Measurements from ENCODE around the gene USP48.

The USP48 gene

DNA sequence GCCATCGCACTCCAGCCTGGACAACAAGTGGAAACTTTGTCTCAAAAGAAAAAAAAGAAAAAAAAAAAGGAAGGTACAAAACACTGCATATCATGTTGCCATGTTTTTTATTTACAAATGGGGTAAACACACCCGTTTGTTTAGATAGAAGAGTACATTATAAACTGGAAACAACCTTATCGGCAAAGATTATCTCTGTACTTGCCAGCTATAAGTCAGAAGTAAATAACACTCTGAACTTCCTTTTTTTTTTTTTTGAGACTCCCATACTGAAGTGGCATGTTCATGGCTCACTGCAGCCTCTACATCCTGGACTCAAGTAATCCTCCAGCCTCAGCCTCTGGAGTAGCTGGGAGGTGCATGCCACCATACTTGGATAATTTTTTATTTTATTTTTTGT lies 21.9 kb downstream of the USP48 start:
- TF ChIP-seq, protein P1, sequence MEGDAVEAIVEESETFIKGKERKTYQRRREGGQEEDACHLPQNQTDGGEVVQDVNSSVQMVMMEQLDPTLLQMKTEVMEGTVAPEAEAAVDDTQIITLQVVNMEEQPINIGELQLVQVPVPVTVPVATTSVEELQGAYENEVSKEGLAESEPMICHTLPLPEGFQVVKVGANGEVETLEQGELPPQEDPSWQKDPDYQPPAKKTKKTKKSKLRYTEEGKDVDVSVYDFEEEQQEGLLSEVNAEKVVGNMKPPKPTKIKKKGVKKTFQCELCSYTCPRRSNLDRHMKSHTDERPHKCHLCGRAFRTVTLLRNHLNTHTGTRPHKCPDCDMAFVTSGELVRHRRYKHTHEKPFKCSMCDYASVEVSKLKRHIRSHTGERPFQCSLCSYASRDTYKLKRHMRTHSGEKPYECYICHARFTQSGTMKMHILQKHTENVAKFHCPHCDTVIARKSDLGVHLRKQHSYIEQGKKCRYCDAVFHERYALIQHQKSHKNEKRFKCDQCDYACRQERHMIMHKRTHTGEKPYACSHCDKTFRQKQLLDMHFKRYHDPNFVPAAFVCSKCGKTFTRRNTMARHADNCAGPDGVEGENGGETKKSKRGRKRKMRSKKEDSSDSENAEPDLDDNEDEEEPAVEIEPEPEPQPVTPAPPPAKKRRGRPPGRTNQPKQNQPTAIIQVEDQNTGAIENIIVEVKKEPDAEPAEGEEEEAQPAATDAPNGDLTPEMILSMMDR (IDR thresholded peaks at IDR 0.05; ENCODE audit: low read length, missing control alignments) = no peak
- H3K4me3 ChIP-seq (replicated peaks; ENCODE audit: low read depth, low read length) = no peak overlapping the region
- DNase-seq (ENCODE audit: low read depth) = no peak

DNA sequence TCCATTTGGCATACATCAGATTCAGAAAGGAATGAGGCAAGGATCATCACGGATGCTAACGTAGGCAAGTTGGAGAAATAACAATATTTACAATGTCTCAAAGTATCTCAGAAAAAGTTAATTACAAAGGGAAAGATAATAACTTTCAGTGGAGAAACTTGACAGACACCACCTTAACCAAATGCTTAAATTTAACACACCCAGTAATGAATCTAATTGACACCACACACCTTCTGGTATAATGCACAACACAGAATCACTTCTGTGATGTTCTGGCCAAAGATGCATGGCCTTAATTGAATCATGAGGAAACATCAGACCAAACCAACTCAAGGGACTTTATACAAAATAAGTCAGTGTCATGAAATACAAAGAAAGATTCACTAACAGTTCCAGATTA lies 23.1 kb downstream of the USP48 start:
- TF ChIP-seq, protein P1 (IDR thresholded peaks at IDR 0.05; ENCODE audit: low read length, missing control alignments) = no peak
- DNase-seq (ENCODE audit: low read depth) = no peak
- no peak overlapping the region for H3K4me3 ChIP-seq (replicated peaks; ENCODE audit: low read depth, low read length)

DNA sequence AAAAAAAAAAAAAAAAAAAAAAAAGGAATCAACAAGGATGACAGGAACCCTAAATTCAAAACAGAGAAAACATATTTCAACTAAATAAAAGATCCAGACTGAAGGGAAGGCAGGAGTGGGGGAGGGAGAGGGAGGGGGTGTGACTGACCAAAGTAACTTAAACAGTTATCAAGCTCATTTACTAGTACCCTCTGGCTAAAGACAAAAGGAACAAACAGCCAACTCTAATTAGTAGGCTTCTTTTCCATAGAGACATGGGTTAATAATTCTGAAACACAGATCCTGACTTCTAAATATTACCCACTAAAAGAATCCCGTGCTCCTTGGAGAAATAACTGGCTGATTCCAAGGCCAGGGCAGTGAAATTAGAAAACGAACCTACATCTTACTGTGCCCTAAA lies 23.8 kb downstream of the USP48 start:
- no peak overlapping the region for H3K4me3 ChIP-seq (replicated peaks; ENCODE audit: low read depth, low read length)
- no peak for DNase-seq (ENCODE audit: low read depth)
- TF ChIP-seq, protein P1 (IDR thresholded peaks at IDR 0.05; ENCODE audit: low read length, missing control alignments) = no peak

DNA sequence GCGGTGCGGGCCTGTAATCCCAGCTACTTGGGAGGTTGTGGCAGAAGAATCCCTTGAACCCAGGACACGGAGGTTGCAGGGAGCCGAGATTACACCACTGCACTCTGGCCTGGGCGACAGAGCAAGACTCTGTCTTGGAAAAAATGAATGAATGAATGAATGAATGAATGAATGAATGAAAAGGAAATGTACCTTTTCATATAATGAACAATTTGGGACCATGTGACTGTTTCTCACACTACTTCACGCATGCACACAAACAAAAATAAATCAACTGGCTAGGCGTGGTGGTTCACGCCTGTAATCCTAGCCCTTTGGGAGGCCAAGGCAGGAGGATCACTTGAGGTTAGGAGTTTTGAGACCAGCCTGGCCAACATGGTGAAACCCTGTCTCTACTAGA lies 24.3 kb downstream of the USP48 start:
- TF ChIP-seq, protein P1 (IDR thresholded peaks at IDR 0.05; ENCODE audit: low read length, missing control alignments) = no peak
- no peak for DNase-seq (ENCODE audit: low read depth)
- no peak overlapping the region for H3K4me3 ChIP-seq (replicated peaks; ENCODE audit: low read depth, low read length)

DNA sequence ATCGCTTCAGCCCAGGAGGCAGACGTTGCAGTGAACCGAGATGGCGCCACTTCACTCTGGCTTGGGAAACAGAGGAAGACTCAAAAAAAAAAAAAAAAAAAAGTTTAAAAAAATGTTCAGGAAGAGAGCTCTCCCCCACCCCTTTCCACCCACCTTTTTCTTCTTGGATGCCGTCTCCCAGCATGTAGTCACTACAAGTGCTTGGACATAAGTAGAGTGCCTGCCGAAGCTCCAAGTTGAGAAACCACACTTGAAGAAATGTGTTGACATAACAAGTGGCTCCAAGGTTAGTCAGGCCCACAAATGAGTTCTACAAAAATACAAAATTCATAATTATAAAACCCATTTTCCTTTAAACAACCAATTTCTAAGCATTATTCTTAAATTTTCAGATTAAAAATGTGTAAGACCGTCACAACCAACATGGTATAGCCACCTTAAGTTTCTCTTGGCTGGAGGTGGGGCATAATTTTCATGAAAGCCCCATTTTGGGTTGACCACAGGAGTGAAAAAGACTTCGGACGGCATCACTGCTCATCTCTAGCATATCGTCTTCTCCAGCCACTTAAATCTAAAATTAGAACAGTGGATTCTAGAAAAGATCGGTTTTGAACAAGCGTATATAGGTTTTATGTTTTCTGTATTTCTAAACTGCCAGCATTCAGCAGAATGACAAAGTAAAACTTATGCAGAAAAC lies 26.4 kb downstream of the USP48 start:
- H3K4me3 ChIP-seq (replicated peaks; ENCODE audit: low read depth, low read length) = no peak overlapping the region
- no peak for DNase-seq (ENCODE audit: low read depth)
- TF ChIP-seq, protein P1 (IDR thresholded peaks at IDR 0.05; ENCODE audit: low read length, missing control alignments) = no peak

DNA sequence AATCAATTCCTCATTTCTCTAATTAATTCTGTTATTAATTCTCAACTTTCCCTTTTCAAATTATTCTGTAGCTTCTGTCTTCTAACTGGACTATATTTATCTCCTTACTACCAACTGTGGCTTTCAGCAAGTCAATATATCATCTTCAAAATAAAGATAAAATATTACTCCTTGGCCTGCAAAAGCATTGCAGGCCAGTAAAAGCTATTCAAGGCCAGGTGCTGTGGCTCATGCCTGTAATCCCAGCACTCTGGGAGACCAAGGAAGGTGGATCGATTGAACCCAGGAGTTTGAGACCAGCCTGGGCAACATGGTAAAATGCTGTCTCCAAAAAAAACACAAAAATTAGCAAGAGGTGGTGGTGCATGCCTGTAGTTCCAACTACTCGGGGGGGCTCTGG lies 27.9 kb downstream of the USP48 start:
- TF ChIP-seq, protein P1 (IDR thresholded peaks at IDR 0.05; ENCODE audit: low read length, missing control alignments) = no peak
- H3K4me3 ChIP-seq (replicated peaks; ENCODE audit: low read depth, low read length) = no peak overlapping the region
- no peak for DNase-seq (ENCODE audit: low read depth)

DNA sequence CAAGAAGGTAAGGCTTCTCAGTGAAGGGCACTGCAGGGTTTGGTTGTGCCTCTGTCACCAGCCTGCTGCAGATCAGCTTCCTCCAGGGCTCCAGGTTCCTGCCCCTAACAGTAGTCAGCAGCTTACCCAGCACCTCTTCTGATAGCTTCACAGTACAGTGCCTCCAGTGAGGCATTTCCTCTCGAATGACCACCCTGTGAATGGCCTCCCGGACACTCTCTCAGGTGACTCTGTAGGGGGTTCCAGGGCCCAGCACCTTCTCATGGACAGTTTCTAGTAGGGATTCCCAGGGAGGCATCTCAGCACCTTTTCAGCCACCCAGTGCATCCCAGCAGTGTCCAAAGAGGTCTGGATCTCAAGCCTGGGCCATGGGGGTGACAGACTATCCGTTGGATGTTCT lies 28.4 kb downstream of the USP48 start:
- DNase-seq (ENCODE audit: low read depth) = no peak

More for the DNA sequence above, 28.4 kb downstream of the USP48 start:
- H3K4me3 ChIP-seq (replicated peaks; ENCODE audit: low read depth, low read length) = no peak overlapping the region
- TF ChIP-seq, protein P1 (IDR thresholded peaks at IDR 0.05; ENCODE audit: low read length, missing control alignments) = no peak

Measured in fibroblast of pulmonary artery (primary cell).